HepG2 (cell line): Measurements from ENCODE around the gene ERH. TPM values are rescaled to one million over a fixed set of nuclear protein-coding genes. Genes with fewer than 3 reads are reported as not detected.

Experiments used
- ATAC-seq: fragments of 200-7000 bp; cut with Tn5 transposase; 3 replicates; pipeline ENCODE4 v1.9.1; 2020; ENCODE audit warnings: mild to moderate bottlenecking, moderate library complexity
- BruUV-seq: library from RNA; stranded (reverse); fragments of 400-500 nt; replicated peaks from 2 replicates; lab custom pipeline; 2021; lab: Mats Ljungman, UMichigan
- CTCF ChIA-PET: fragments of 300-600 bp; formaldehyde crosslinking; extraction: SDS; loops from one replicate; lab custom pipeline; 2021; ENCODE audit warnings: low total read pairs, inconsistent platforms, low intra/inter-chr PET ratio; lab: Yijun Ruan, JAX
- POLR2A ChIA-PET: fragments of 350-600 bp; sonication (Branson Sonifier 250); formaldehyde crosslinking; loops from one replicate; lab custom pipeline; 2020; ENCODE audit warnings: antibody characterized with exemption, inconsistent platforms; lab: Yijun Ruan, JAX
- DNase-seq: peaks from one replicate; pipeline ENCODE4 v3.0.0-alpha.2; 2015; ENCODE audit warnings: low spot score
- FAIRE-seq: peaks from 3 replicates; lab custom pipeline; 2011; peaks lifted over from hg19 to GRCh38; lab: Jason Lieb, UNC
- H2AFZ ChIP-seq: one replicate; pipeline ENCODE4 v1.6.1; 2011; ENCODE audit warnings: low read length, inconsistent platforms
- H3K27ac ChIP-seq: fragments of 300-600 bp; 3 replicates; pipeline ENCODE4 v1.8.0; 2011; ENCODE audit warnings: mixed run types, mild to moderate bottlenecking, mixed read lengths, low read length, inconsistent platforms; ENCODE audit not compliant: insufficient read depth; ENCODE audit errors: extremely low read length
- H3K27me3 ChIP-seq, 2 experiments: fragments of 200-600 bp in 1 of 2; 2 replicates in 1 of 2; 3 replicates in 1 of 2; pipeline versions ENCODE4 v1.6.0 to v1.8.0; 2011; ENCODE audit warnings: low read length in 2 of 2, mild to moderate bottlenecking in 2 of 2, moderate library complexity in 2 of 2, inconsistent platforms in 1 of 2; ENCODE audit not compliant: insufficient read depth in 2 of 2, control insufficient read depth in 1 of 2
- H3K36me3 ChIP-seq, 2 experiments: fragments of 200-600 bp in 1 of 2; replicated peaks in 1 of 2; 2 replicates in 1 of 2; 3 replicates in 1 of 2; pipeline versions ENCODE4 v1.5.1 to v1.8.0; 2011; ENCODE audit warnings: low read length in 2 of 2, inconsistent platforms in 1 of 2; ENCODE audit not compliant: insufficient read depth in 2 of 2, control insufficient read depth in 1 of 2
- H3K4me1 ChIP-seq: 2 replicates; pipeline ENCODE4 v1.5.1; 2012; ENCODE audit warnings: low read length, inconsistent platforms; ENCODE audit not compliant: insufficient read depth
- H3K4me2 ChIP-seq: 2 replicates; pipeline ENCODE4 v1.6.0; 2011; ENCODE audit warnings: low read depth, low read length, inconsistent platforms
- H3K4me3 ChIP-seq, 3 experiments: fragments of 200-600 bp in 1 of 3; sonication (generic), shearing (Covaris generic) in 1 of 3; replicated peaks in 1 of 3; 2 replicates each; pipeline ENCODE4 v1.5.1; 2011 to 2016; ENCODE audit warnings: low read length in 3 of 3, inconsistent platforms in 2 of 3, low read depth in 2 of 3, mild to moderate bottlenecking in 2 of 3, control low read depth in 1 of 3, mixed read lengths in 1 of 3; ENCODE audit not compliant: insufficient read depth in 1 of 3
- H3K79me2 ChIP-seq: one replicate; pipeline ENCODE4 v1.6.1; 2011; ENCODE audit warnings: low read length, inconsistent platforms; ENCODE audit not compliant: insufficient read depth
- H3K9ac ChIP-seq: 2 replicates; pipeline ENCODE4 v1.6.0; 2011; ENCODE audit warnings: mild to moderate bottlenecking, low read depth, low read length, inconsistent platforms; ENCODE audit not compliant: insufficient read depth
- H3K9me3 ChIP-seq: 2 replicates; pipeline ENCODE4 v1.5.1; 2012; ENCODE audit warnings: mild to moderate bottlenecking, low read length
- H4K20me1 ChIP-seq: 2 replicates; pipeline ENCODE4 v1.6.0; 2011; ENCODE audit warnings: inconsistent platforms, mild to moderate bottlenecking, low read length, moderate library complexity; ENCODE audit not compliant: insufficient read depth
- ASH2L ChIP-seq: fragments of 300-600, 200-600 bp; sonication (generic); IDR thresholded peaks from 2 replicates; pipeline ENCODE4 v1.7.0; 2017; ENCODE audit warnings: low read depth, mild to moderate bottlenecking, moderate library complexity, mixed read lengths, low read length; ENCODE audit not compliant: insufficient read length
- EHMT2 ChIP-seq: fragments of 200-600 bp; sonication (generic); IDR thresholded peaks from 2 replicates; pipeline ENCODE4 v1.7.0; 2017; ENCODE audit warnings: antibody characterized with exemption, low read depth, low read length, borderline replicate concordance
- GABPA ChIP-seq, 2 experiments: IDR thresholded peaks; 2 replicates each; pipeline ENCODE4 v1.6.1; 2011 to 2016; ENCODE audit warnings: low read depth in 2 of 2, low read length in 1 of 2, missing biosample characterization in 1 of 2, missing genetic modification characterization in 1 of 2
- GLI4 ChIP-seq: sonication (generic); formaldehyde crosslinking; IDR thresholded peaks from 2 replicates; pipeline ENCODE4 v1.5.1; 2020; ENCODE audit warnings: missing genetic modification reagents, mild to moderate bottlenecking, moderate library complexity, borderline replicate concordance
- SPEN ChIP-seq: sonication (generic); formaldehyde crosslinking; IDR thresholded peaks from 2 replicates; pipeline ENCODE4 v1.5.1; 2020; ENCODE audit warnings: low read depth, mild to moderate bottlenecking, missing genetic modification reagents
- ZNF724P ChIP-seq: sonication (generic); formaldehyde crosslinking; IDR thresholded peaks from 2 replicates; pipeline ENCODE4 v1.8.0; 2022; ENCODE audit warnings: missing genetic modification reagents, borderline replicate concordance
- WGBS: methylation state at CpG from one replicate; pipeline ENCODE4 v1.1.6; 2017; ENCODE audit warnings: low lambda C conversion rate; 5-methylcytosine and 5-hydroxymethylcytosine counted together
- in situ Hi-C: cut with HindIII; loops from 2 replicates; pipeline ENCODE4 v1.10.0; 2017; ENCODE audit warnings: low pct_unique_long_range_greater_than_20kb; ENCODE audit not compliant: extremely low pct_ligation_motif_present
- intact Hi-C: fragments of 100-400 bp; cut with micrococcal nuclease; formaldehyde crosslinking; loops from one replicate; pipeline ENCODE4 v1.10.0; 2022; ENCODE audit not compliant: unreplicated experiment
- polyA plus RNA-seq, 8 experiments: library from polyadenylated mRNA; depleted of rRNA in 3 of 8; stranded (reverse) in 7 of 8; unstranded in 1 of 8; fragments of >200 nt; fragmentation: Illumina TruSeq in 4 of 8; extraction: Trizol in 4 of 8; gene quantifications; 2 replicates each; pipeline versions ENCODE4 v1.2.1 to v1.2.3, GENCODE V29; 2011 to 2016; ENCODE audit warnings: low read depth in 4 of 8, missing spikeins in 1 of 8, mixed read lengths in 1 of 8; ENCODE audit not compliant: insufficient read depth in 1 of 8
- total RNA-seq, 5 experiments: library from RNA; depleted of rRNA; stranded (reverse); fragments of >200 nt; fragmentation: Illumina TruSeq; extraction: Trizol; gene quantifications; 2 replicates each; pipeline ENCODE4 v1.2.3, GENCODE V29; 2016; ENCODE audit warnings: low read depth in 1 of 5
- TF ChIP-seq, protein P1 (sequence below): sonication (generic); formaldehyde crosslinking; IDR thresholded peaks from 2 replicates; pipeline ENCODE4 v1.8.1; 2023; ENCODE audit warnings: missing genetic modification reagents, inconsistent platforms, borderline replicate concordance
- TF ChIP-seq, protein P2 (sequence below): sonication (generic); formaldehyde crosslinking; IDR thresholded peaks from 2 replicates; pipeline ENCODE4 v1.5.1; 2020; ENCODE audit warnings: mild to moderate bottlenecking, missing genetic modification reagents, moderate library complexity

Gene ERH
- total and polyA plus RNA-seq, 2 of the 13 experiments (the other 11 are each of a cell fraction or from before 2014, with no cell fraction given) = 105 to 341 TPM

DNA sequence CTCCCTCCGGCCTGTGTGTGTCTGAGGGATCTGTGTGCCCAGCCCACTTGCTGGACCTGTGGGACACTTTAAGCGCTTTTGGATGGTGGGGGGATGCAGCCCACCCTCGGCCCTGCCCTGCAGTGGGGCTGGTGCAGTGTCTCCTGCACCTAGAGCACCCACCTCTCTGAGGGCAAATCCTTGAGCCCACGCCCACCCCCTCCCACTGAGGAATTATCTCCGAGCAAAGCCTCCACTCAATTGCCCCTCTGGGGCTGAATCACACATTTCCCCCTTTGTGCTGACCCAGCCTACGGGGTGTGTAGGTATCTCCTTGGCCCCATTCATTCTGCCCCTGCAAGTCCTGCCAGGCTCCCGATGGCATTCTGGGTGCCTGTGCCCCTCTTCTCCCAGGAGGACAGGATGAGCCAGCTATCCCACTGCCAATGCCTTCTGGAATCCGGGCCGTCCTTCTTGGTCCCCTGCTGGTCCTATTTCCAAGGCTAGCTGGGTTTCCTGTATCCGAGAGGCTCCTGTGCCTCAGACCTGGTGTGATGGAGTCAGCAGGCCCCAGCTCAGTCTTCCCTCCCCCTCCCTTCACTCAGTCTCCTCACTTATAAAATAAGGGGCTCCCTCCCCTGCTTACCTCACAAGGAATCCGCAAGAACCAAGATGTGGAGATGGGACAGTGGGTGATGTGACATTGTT, 48.9 kb downstream of the ERH start:
- POLR2A ChIA-PET = no interaction called here
- no peaks in the 10 kb centered on the region for H4K20me1 ChIP-seq
- FAIRE-seq (no peak), DNase-seq (no peak), ATAC-seq (no peak)
- H3K27ac ChIP-seq = no peak overlapping the region
- BruUV-seq = no TSS peak
- H3K9me3 ChIP-seq = no peaks in the 10 kb centered on the region
- no peak overlapping the region for H3K4me3 ChIP-seq
- CTCF ChIA-PET = no interaction called here
- 39% methylated on average over 11 of the region's 11 CpGs for WGBS
- in situ Hi-C loops (loop anchor here (5.0 kb wide), 1 partner anchor 107 kb away; no protein-coding TSS in a partner anchor), intact Hi-C loops (no loop called here)
- no peaks in the 10 kb centered on the region for H3K79me2 ChIP-seq
- no peak overlapping the region for H2AFZ ChIP-seq
- H3K4me1 ChIP-seq = peaks cover 7% of the 10 kb centered on the region
- no peak overlapping the region for H3K4me2 ChIP-seq
- peaks cover 0 to 24% of the 10 kb centered on the region in 2 experiments; a peak in 3 of 5 replicates for H3K27me3 ChIP-seq
- no peak overlapping the region for H3K9ac ChIP-seq
- no peaks in the 10 kb centered on the region for H3K36me3 ChIP-seq
- TF ChIP-seq SPEN = no peak
- TF ChIP-seq ZNF724P (CRISPR knock-in tag) = no peak
- no peak for TF ChIP-seq ASH2L
- TF ChIP-seq, protein P1, sequence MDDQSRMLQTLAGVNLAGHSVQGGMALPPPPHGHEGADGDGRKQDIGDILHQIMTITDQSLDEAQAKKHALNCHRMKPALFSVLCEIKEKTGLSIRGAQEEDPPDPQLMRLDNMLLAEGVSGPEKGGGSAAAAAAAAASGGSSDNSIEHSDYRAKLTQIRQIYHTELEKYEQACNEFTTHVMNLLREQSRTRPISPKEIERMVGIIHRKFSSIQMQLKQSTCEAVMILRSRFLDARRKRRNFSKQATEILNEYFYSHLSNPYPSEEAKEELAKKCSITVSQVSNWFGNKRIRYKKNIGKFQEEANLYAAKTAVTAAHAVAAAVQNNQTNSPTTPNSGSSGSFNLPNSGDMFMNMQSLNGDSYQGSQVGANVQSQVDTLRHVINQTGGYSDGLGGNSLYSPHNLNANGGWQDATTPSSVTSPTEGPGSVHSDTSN = no peak
- no peak for TF ChIP-seq GABPA (IDR thresholded peaks at IDR 0.05; ENCODE audit: low read depth, low read length)
- no peak for TF ChIP-seq GABPA (CRISPR knock-in tag; IDR thresholded peaks at IDR 0.05; ENCODE audit: low read depth)
- TF ChIP-seq, protein P2, sequence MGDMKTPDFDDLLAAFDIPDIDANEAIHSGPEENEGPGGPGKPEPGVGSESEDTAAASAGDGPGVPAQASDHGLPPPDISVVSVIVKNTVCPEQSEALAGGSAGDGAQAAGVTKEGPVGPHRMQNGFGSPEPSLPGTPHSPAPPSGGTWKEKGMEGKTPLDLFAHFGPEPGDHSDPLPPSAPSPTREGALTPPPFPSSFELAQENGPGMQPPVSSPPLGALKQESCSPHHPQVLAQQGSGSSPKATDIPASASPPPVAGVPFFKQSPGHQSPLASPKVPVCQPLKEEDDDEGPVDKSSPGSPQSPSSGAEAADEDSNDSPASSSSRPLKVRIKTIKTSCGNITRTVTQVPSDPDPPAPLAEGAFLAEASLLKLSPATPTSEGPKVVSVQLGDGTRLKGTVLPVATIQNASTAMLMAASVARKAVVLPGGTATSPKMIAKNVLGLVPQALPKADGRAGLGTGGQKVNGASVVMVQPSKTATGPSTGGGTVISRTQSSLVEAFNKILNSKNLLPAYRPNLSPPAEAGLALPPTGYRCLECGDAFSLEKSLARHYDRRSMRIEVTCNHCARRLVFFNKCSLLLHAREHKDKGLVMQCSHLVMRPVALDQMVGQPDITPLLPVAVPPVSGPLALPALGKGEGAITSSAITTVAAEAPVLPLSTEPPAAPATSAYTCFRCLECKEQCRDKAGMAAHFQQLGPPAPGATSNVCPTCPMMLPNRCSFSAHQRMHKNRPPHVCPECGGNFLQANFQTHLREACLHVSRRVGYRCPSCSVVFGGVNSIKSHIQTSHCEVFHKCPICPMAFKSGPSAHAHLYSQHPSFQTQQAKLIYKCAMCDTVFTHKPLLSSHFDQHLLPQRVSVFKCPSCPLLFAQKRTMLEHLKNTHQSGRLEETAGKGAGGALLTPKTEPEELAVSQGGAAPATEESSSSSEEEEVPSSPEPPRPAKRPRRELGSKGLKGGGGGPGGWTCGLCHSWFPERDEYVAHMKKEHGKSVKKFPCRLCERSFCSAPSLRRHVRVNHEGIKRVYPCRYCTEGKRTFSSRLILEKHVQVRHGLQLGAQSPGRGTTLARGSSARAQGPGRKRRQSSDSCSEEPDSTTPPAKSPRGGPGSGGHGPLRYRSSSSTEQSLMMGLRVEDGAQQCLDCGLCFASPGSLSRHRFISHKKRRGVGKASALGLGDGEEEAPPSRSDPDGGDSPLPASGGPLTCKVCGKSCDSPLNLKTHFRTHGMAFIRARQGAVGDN = no peak
- TF ChIP-seq EHMT2 = no peak
- no peak for TF ChIP-seq GLI4
